ENCODE results near the gene MYO5C.

- TF ChIP-seq CTCF (IDR thresholded peaks at IDR 0.05), result no peak
- TF ChIP-seq POLR2A (IDR thresholded peaks at IDR 0.05), result no peak
Observed at GRCh38 chr15:52200831-52201365, 94.7 kb downstream of the MYO5C start.
